Right atrium auricular region (tissue), 2 donors: Measurements from ENCODE around the gene FAM13B. TPM values are rescaled to one million over a fixed set of nuclear protein-coding genes. Genes with fewer than 3 reads are reported as not detected.

Experiments used
- DNase-seq: peaks from one replicate; pipeline ENCODE4 v3.0.0-alpha.2; 2019; ENCODE audit warnings: low spot score
- H3K27ac ChIP-seq, 2 donors: fragments of 200-600 bp; sonication (generic); 1 replicate in 1 of 2; 2 replicates in 1 of 2; pipeline ENCODE4 v1.5.1; 2016 to 2019
- H3K27me3 ChIP-seq, 2 donors: fragments of 200-600 bp; sonication (generic); one replicate each; pipeline versions ENCODE4 v1.5.1 to v1.6.0; 2017 to 2019
- H3K36me3 ChIP-seq: fragments of 200-600 bp; sonication (generic); one replicate; pipeline ENCODE4 v1.5.1; 2016
- H3K4me1 ChIP-seq, 2 donors: fragments of 200-600 bp; sonication (generic); one replicate each; pipeline versions ENCODE4 v1.5.1 to v1.6.0; 2017 to 2019
- H3K4me3 ChIP-seq, 2 donors: fragments of 200-600 bp; sonication (generic); 1 replicate in 1 of 2; 2 replicates in 1 of 2; pipeline ENCODE4 v1.5.1; 2017 to 2019; ENCODE audit warnings: mild to moderate bottlenecking in 1 of 2, moderate library complexity in 1 of 2
- H3K9me3 ChIP-seq, 2 donors: fragments of 200-600 bp; sonication (generic); one replicate each; pipeline ENCODE4 v1.5.1; 2019
- total RNA-seq, 2 donors: library from RNA; depleted of rRNA; stranded (reverse); fragments of >200 nt; gene quantifications; one replicate each; pipeline ENCODE4 v1.1.0, GENCODE V29; 2016
- TF ChIP-seq, protein P1 (sequence below), 2 donors: fragments of 200-600 bp; sonication (generic); IDR thresholded peaks; one replicate each; pipeline ENCODE4 v1.5.1; 2019; ENCODE audit warnings: antibody characterized with exemption in 2 of 2

The FAM13B gene
- total RNA-seq, 2 donors from 2014 or later: 35.9 to 37.1 TPM

DNA sequence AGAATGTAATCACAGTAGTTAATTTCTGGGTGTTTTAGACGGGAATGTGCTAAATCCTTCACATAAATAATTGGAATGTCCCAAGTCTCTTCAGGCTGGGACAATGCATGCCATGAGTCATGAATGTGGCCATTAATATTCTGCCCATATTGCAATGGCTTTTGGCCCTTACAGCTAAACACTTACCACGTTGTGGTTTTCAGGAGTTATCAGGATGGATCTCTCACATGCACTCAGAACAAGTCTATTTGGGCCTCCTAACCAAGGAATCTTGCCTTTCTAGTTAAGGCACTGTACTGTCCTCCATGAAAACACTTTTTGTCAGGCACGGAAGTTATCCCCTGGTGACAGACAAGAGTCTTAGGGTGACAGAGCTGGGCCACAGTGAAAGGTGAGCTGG is 110.9 kb downstream of the FAM13B start:
- no peak for DNase-seq
- TF ChIP-seq, protein P1, sequence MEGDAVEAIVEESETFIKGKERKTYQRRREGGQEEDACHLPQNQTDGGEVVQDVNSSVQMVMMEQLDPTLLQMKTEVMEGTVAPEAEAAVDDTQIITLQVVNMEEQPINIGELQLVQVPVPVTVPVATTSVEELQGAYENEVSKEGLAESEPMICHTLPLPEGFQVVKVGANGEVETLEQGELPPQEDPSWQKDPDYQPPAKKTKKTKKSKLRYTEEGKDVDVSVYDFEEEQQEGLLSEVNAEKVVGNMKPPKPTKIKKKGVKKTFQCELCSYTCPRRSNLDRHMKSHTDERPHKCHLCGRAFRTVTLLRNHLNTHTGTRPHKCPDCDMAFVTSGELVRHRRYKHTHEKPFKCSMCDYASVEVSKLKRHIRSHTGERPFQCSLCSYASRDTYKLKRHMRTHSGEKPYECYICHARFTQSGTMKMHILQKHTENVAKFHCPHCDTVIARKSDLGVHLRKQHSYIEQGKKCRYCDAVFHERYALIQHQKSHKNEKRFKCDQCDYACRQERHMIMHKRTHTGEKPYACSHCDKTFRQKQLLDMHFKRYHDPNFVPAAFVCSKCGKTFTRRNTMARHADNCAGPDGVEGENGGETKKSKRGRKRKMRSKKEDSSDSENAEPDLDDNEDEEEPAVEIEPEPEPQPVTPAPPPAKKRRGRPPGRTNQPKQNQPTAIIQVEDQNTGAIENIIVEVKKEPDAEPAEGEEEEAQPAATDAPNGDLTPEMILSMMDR (IDR thresholded peaks at IDR 0.05): no peak
- Histone ChIP-seq H3K9me3 (no peaks in the 10 kb centered on the region), H3K27ac (no peak overlapping the region), H3K4me3 (no peak overlapping the region), H3K4me1 (peaks cover 0 to 4% of the 10 kb centered on the region in 2 donors), H3K36me3 (no peaks in the 10 kb centered on the region), H3K27me3 (no peaks in the 10 kb centered on the region)

DNA sequence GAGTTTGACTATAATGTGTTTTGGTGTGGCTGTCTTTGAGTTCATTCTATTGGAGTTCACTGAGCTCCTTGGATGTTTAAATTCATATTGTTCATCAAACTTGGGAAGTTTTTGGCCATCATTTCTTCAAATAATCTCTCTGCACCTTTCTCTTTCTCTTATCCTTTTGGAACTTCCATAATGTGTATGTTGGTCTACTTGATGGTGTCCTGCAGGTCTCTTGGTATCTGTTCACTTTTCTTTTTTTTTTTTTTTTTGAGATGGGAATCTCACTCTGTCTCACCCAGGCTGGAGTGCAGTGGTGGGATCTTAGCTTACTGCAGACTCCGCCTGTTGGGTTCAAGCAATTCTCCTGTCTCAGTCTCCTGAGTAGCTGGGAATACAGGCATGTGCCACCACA is 116.0 kb downstream of the FAM13B start:
- no peak overlapping the region for H3K4me3 ChIP-seq
- no peak for DNase-seq
- no peaks in the 10 kb centered on the region for H3K4me1 ChIP-seq
- no peaks in the 10 kb centered on the region for H3K36me3 ChIP-seq
- TF ChIP-seq, protein P1 (IDR thresholded peaks at IDR 0.05): no peak
- peaks cover 0 to 9% of the 10 kb centered on the region in 2 donors for H3K9me3 ChIP-seq
- no peak overlapping the region for H3K27ac ChIP-seq
- no peaks in the 10 kb centered on the region for H3K27me3 ChIP-seq

DNA sequence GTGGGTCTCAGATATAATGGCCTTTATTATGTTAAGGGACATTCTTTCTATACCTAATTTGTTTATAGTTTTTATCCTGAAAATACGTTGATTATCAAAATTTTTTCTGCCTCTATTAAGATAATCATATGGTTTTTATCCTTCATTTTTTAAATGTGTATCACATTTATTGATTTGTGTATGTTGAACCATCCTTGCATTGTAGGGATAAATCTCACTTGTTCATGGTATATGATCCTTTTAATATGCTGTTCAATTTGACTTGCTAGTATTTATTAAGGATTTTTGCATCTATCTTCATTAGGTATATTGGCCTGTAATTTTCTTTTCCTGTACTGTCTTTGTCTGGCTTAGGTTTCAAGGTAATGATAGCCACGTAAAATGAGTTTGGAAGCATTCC is 118.1 kb downstream of the FAM13B start:
- no peak for DNase-seq
- peaks cover 0 to 9% of the 10 kb centered on the region in 2 donors for H3K9me3 ChIP-seq
- TF ChIP-seq, protein P1 (IDR thresholded peaks at IDR 0.05): no peak

DNA sequence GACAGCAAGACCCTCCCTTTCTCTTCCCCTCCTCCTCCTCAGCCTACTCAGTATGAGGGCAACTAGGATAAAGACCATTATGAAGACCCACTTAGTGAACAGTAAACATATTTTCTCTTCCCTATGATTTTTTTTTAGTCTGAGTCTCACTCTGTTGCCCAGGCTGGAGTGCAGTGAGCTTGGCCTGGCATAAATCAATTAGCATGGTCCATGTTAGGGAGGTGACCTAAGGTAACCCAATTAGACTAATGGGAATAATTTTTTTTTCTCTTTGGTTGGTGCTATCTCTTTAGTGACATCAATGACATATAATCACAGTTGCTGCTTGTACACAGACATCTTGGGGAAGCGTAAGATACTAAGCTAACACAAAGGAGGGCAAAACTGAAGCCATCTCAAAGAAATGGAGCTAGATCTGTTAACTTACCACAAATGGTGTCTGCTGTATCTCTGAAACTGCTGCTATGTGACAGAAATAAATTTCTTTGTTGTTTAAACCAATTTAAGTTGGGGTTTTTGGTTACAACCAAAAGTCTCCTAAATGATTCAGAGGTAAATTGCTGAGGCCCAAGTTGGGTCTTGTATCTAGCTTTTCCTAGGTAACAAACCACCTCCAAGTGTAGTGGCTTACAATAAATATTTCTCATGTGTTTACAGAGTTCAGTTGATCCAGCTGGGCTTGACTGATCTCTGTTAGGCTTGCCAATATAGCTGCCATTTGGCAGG is 130.3 kb downstream of the FAM13B start:
- Histone ChIP-seq H3K4me3 (no peak overlapping the region), H3K27me3 (no peaks in the 10 kb centered on the region), H3K9me3 (no peaks in the 10 kb centered on the region), H3K4me1 (no peaks in the 10 kb centered on the region), H3K36me3 (no peaks in the 10 kb centered on the region), H3K27ac (no peak overlapping the region)
- TF ChIP-seq, protein P1 (IDR thresholded peaks at IDR 0.05): no peak
- no peak for DNase-seq

More for the DNA sequence above, 118.1 kb downstream of the FAM13B start:
- no peaks in the 10 kb centered on the region for H3K27me3 ChIP-seq
- no peaks in the 10 kb centered on the region for H3K36me3 ChIP-seq
- no peak overlapping the region for H3K27ac ChIP-seq
- no peaks in the 10 kb centered on the region for H3K4me1 ChIP-seq
- H3K4me3 ChIP-seq: no peak overlapping the region

DNA sequence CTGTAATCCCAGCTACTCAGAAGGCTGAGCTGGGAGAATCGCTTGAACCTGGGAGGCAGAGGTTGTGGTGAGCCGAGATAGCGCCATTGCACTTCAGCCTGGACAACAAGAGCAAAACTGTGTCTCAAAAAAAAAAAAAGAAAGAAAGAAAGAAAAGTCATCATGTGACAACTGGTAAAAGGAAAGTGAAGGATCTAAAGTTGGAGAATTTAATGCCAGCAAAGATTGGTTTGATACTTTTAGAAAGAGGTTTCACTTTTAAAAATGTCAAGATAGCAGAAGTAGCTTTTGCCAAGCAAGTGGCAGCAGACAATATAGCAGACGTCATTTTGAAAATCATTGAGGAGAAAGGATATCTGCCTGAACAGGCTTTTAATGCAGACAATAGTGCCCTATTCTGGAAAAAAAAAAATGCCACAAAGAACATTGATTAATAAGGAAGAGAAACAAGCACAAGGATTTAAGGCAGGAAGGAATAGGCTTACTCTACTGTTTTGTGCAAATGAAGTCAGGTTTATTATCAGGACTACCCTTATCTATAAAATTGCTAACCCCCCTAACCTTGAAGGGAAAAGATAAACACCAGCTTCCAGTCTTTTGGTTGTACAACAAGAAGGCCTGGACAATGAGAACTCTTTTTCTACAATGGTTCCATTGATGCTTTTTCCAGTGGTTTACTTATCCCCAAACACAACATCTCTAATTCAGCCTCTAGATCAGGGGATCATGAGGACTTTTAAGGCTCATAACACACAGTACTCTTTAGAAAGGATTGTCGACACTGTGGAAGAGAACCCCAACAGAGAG is 131.7 kb downstream of the FAM13B start:
- TF ChIP-seq, protein P1 (IDR thresholded peaks at IDR 0.05): no peak
- Histone ChIP-seq H3K27ac (no peak overlapping the region), H3K36me3 (no peaks in the 10 kb centered on the region), H3K27me3 (no peaks in the 10 kb centered on the region), H3K4me1 (no peaks in the 10 kb centered on the region), H3K4me3 (no peak overlapping the region), H3K9me3 (no peaks in the 10 kb centered on the region)
- DNase-seq: no peak
